Gastrocnemius medialis (tissue), 4 donors: Measurements from ENCODE around the gene MRC1.

Source experiments
- POLR2A ChIP-seq, 2 donors: fragments of 450-650 bp; IDR thresholded peaks; one replicate each; pipeline ENCODE4 v1.6.1; 2017; ENCODE audit warnings: antibody characterized with exemption in 2 of 2, mild to moderate bottlenecking in 2 of 2, moderate library complexity in 2 of 2
- TF ChIP-seq, protein P1 (sequence below), 5 experiments: fragments of 450-650 bp in 3 of 5; fragments of 200-600 bp in 2 of 5; sonication (generic) in 2 of 5; IDR thresholded peaks in 4 of 5; conservative IDR thresholded peaks in 1 of 5; 1 replicate in 4 of 5; 2 replicates in 1 of 5; pipeline ENCODE4 v1.5.1; 2016 to 2019; ENCODE audit warnings: antibody characterized with exemption in 5 of 5, mild to moderate bottlenecking in 3 of 5, moderate library complexity in 3 of 5

DNA sequence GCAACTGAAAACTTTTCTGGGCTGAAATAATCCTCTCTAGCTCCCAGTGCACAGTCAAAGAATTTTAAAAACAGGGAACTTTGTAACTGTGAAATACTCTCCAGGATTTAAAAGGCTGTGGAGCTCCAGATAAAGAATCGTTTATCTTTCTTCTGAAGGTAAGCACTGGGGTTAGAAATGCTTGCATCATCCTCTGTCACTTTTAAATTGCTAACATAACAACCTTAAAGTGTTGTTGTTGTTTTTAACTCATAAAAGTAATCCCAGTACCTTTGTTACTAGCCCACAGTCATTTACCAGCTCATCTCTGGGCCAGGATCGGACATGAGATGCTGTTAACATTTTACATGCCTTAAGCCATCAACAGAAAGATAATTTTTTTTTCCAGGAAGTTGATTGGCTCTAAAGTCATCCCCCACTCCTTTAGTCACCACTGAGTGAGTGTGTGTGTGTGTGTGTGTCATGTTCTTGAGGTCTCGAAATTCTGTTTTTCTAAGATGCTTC is 142.8 kb downstream of the MRC1 start, which contains the start of gene SLC39A12:
- TF ChIP-seq, protein P1, sequence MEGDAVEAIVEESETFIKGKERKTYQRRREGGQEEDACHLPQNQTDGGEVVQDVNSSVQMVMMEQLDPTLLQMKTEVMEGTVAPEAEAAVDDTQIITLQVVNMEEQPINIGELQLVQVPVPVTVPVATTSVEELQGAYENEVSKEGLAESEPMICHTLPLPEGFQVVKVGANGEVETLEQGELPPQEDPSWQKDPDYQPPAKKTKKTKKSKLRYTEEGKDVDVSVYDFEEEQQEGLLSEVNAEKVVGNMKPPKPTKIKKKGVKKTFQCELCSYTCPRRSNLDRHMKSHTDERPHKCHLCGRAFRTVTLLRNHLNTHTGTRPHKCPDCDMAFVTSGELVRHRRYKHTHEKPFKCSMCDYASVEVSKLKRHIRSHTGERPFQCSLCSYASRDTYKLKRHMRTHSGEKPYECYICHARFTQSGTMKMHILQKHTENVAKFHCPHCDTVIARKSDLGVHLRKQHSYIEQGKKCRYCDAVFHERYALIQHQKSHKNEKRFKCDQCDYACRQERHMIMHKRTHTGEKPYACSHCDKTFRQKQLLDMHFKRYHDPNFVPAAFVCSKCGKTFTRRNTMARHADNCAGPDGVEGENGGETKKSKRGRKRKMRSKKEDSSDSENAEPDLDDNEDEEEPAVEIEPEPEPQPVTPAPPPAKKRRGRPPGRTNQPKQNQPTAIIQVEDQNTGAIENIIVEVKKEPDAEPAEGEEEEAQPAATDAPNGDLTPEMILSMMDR (IDR thresholded peaks at IDR 0.05 in 4 of 5, conservative IDR thresholded peaks at IDR 0.05 in 1 of 5), result no peak
- no peak for TF ChIP-seq POLR2A (IDR thresholded peaks at IDR 0.05)
